A549 (cell line): ENCODE measurements around the gene IFTAP. TPM values are rescaled to one million over a fixed set of nuclear protein-coding genes. Genes with fewer than 3 reads are reported as not detected.

Experiments used
- ATAC-seq, 2 experiments: fragments of 200-7000 bp in 1 of 2; fragments of >200 bp in 1 of 2; cut with Nextera tagmentation in 1 of 2; cut with Tn5 transposase in 1 of 2; 3 replicates each; pipeline versions ENCODE4 v1.8.0 to v1.9.1; 2018 to 2020; ENCODE audit warnings: mild to moderate bottlenecking in 1 of 2, moderate library complexity in 1 of 2
- CTCF ChIA-PET: fragments of 300-600 bp; sonication (Branson Sonifier 250); formaldehyde crosslinking; extraction: SDS; loops from one replicate; lab custom pipeline; 2021; ENCODE audit warnings: antibody characterized with exemption, inconsistent platforms; lab: Yijun Ruan, JAX
- POLR2A ChIA-PET: fragments of 350-600 bp; formaldehyde crosslinking; extraction: SDS; loops from one replicate; lab custom pipeline; 2021; ENCODE audit warnings: antibody characterized with exemption, inconsistent platforms; lab: Yijun Ruan, JAX
- DNase-seq, 2 experiments: peaks; one replicate each; pipeline versions ENCODE4 v3.0.0 to v3.0.0-alpha.2; 2011 to 2016; ENCODE audit warnings: low read depth in 1 of 2, low spot score in 1 of 2
- FAIRE-seq: peaks from 2 replicates; lab custom pipeline; 2011; peaks lifted over from hg19 to GRCh38; lab: Jason Lieb, UNC
- H3K27ac ChIP-seq, 2 experiments: fragments of >200 bp; sonication (Bioruptor Twin); formaldehyde crosslinking; 3 replicates each; pipeline ENCODE4 v1.5.1; 2016 to 2017
- H3K4me1 ChIP-seq: fragments of >200 bp; sonication (Bioruptor Twin); formaldehyde crosslinking; 3 replicates; pipeline ENCODE4 v1.6.1; 2016
- H3K4me2 ChIP-seq: fragments of >200 bp; sonication (Bioruptor Twin); formaldehyde crosslinking; 3 replicates; pipeline ENCODE4 v1.6.1; 2016
- H3K4me3 ChIP-seq: fragments of >200 bp; sonication (Bioruptor Twin); formaldehyde crosslinking; 3 replicates; pipeline ENCODE4 v1.5.1; 2016
- H3K9me3 ChIP-seq: fragments of >200 bp; sonication (Bioruptor Twin); formaldehyde crosslinking; 3 replicates; pipeline ENCODE4 v1.6.1; 2016
- BHLHE40 ChIP-seq: IDR thresholded peaks from 2 replicates; pipeline ENCODE4 v1.6.1; 2012; ENCODE audit warnings: low read depth, low read length, inconsistent platforms
- CBX8 ChIP-seq: fragments of 200-600 bp; sonication (generic); IDR thresholded peaks from 2 replicates; pipeline ENCODE4 v1.6.1; 2016
- CHD2 ChIP-seq: fragments of 150-350 bp; IDR thresholded peaks from 2 replicates; pipeline ENCODE4 v1.6.1; 2014; ENCODE audit warnings: low read length; ENCODE audit not compliant: partially characterized antibody
- EHF ChIP-seq: fragments of 250-450 bp; sonication (Bioruptor Pico); IDR thresholded peaks from 2 replicates; pipeline ENCODE4 v1.5.0; 2020; ENCODE audit warnings: mild to moderate bottlenecking
- FOXS1 ChIP-seq: fragments of 250-450 bp; sonication (Bioruptor Pico); IDR thresholded peaks from 2 replicates; pipeline ENCODE4 v1.5.0; 2020; ENCODE audit warnings: mild to moderate bottlenecking, moderate library complexity
- HDAC2 ChIP-seq: fragments of 200-600 bp; sonication (generic); IDR thresholded peaks from 2 replicates; pipeline ENCODE4 v1.6.1; 2016
- HOXB13 ChIP-seq: fragments of 250-450 bp; sonication (Bioruptor Pico); IDR thresholded peaks from 2 replicates; pipeline ENCODE4 v1.5.0; 2020; ENCODE audit warnings: low read depth, mild to moderate bottlenecking, moderate library complexity
- HOXB5 ChIP-seq: fragments of 250-450 bp; sonication (Bioruptor Pico); IDR thresholded peaks from 2 replicates; pipeline ENCODE4 v1.5.0; 2020; ENCODE audit warnings: mild to moderate bottlenecking, moderate library complexity
- KDM5A ChIP-seq: fragments of 200-600 bp; sonication (generic); IDR thresholded peaks from 2 replicates; pipeline ENCODE4 v1.6.1; 2016; ENCODE audit warnings: antibody characterized with exemption, mild to moderate bottlenecking
- MAZ ChIP-seq: fragments of 150-350 bp; IDR thresholded peaks from 2 replicates; pipeline ENCODE4 v1.6.1; 2014; ENCODE audit warnings: antibody characterized with exemption, low read depth, low read length, borderline replicate concordance
- NFE2L2 ChIP-seq: fragments of 150-350 bp; conservative IDR thresholded peaks from 2 replicates; pipeline ENCODE4 v1.6.1; 2014; ENCODE audit warnings: low read length
- POLR2AphosphoS2 ChIP-seq: conservative IDR thresholded peaks from 2 replicates; pipeline ENCODE4 v1.6.1; 2012; ENCODE audit warnings: low read length, improper control_type of control experiment, inconsistent platforms
- RAD21 ChIP-seq, 2 experiments: fragments of >200 bp in 1 of 2; sonication (Bioruptor Twin) in 1 of 2; formaldehyde crosslinking in 1 of 2; IDR thresholded peaks in 1 of 2; conservative IDR thresholded peaks in 1 of 2; 2 replicates in 1 of 2; 3 replicates in 1 of 2; pipeline ENCODE4 v1.6.1; 2012 to 2018; ENCODE audit warnings: inconsistent platforms in 1 of 2
- RCOR1 ChIP-seq: fragments of 150-350 bp; IDR thresholded peaks from 2 replicates; pipeline ENCODE4 v1.6.1; 2014; ENCODE audit warnings: antibody characterized with exemption, low read length, low read depth
- RNF2 ChIP-seq: fragments of 200-600 bp; sonication (generic); IDR thresholded peaks from 2 replicates; pipeline ENCODE4 v1.6.1; 2016; ENCODE audit warnings: low read depth, mild to moderate bottlenecking, antibody characterized with exemption, moderate library complexity, borderline replicate concordance
- SMC3 ChIP-seq: fragments of >200 bp; sonication (Bioruptor Twin); formaldehyde crosslinking; IDR thresholded peaks from 3 replicates; pipeline ENCODE4 v1.6.1; 2018; ENCODE audit warnings: inconsistent platforms
- ZFP36 ChIP-seq: fragments of 450-650 bp; IDR thresholded peaks from 2 replicates; pipeline ENCODE4 v1.6.1; 2014; ENCODE audit warnings: borderline replicate concordance; ENCODE audit not compliant: partially characterized antibody
- WGBS: methylation state at CpG from one replicate; pipeline ENCODE4 v1.1.6; 2017; ENCODE audit errors: missing lambda C conversion rate; 5-methylcytosine and 5-hydroxymethylcytosine counted together
- polyA plus RNA-seq, 4 experiments: library from polyadenylated mRNA; depleted of rRNA in 3 of 4; stranded (reverse); fragments of >200 nt; fragmentation: RNase III in 1 of 4; extraction: RNeasy Plus Mini Kit Qiagen cat#74134 plus additional on column Dnase treatment in 1 of 4; gene quantifications; 2 replicates in 3 of 4; 3 replicates in 1 of 4; pipeline ENCODE4 v1.2.3, GENCODE V29; 2011 to 2017
- TF ChIP-seq, protein P1 (sequence below): fragments of >200 bp; sonication (Bioruptor Twin); formaldehyde crosslinking; IDR thresholded peaks from 3 replicates; pipeline ENCODE4 v1.5.1; 2016
- TF ChIP-seq, protein P2 (sequence below): IDR thresholded peaks from 2 replicates; pipeline ENCODE4 v1.6.1; 2012; ENCODE audit warnings: low read depth, borderline replicate concordance
- TF ChIP-seq, protein P3 (sequence below): IDR thresholded peaks from 2 replicates; pipeline ENCODE4 v1.6.1; 2012
- TF ChIP-seq, protein P4 (sequence below): fragments of 150-350 bp; IDR thresholded peaks from 2 replicates; pipeline ENCODE4 v1.6.1; 2014; ENCODE audit warnings: low read depth, mild to moderate bottlenecking, low read length
- TF ChIP-seq, protein P5 (sequence below): fragments of 450-650 bp; IDR thresholded peaks from 2 replicates; pipeline ENCODE4 v1.6.1; 2014; ENCODE audit warnings: antibody characterized with exemption
- TF ChIP-seq, protein P6 (sequence below): fragments of 250-450 bp; sonication (Bioruptor Pico); IDR thresholded peaks from 2 replicates; pipeline ENCODE4 v1.5.0; 2021; ENCODE audit warnings: mild to moderate bottlenecking, moderate library complexity, borderline replicate concordance

IFTAP gene
- polyA plus RNA-seq, 2 of the 4 experiments (the other 2 are of a cell fraction) = 34.7 to 52.4 TPM

DNA sequence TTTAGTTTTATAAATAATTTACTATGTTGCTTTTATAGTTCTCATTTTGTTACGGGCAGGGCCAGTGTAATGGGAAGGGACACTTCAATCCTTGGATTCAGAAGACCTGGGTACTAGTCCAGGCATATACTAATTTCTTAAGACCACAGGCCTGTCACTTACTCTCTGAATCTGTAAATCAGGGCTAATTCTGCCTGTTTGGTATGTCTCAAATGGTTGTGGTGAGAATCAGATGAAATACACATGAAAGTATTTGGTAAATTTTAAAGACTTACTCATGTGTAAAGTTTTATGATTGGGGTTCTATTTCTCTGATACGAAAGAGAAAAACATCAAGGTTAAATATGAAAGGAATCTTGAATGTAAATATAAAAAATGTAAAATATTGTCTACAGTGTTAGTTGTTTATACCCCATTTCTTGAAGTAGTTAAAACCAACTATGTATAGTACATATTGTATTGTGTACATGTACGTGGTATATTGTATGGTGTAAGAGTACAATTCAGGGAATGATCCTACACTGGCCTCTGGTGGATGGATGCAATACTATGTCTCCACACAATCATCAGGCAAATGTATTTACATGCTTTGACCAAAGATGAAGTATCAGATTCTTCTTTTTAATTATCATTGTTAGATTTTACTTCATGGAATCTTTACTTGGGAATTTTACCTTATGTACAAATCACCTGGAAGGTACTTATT lies 28.3 kb downstream of the IFTAP start:
- Histone ChIP-seq H3K4me2 (no peak overlapping the region), H3K4me3 (no peak overlapping the region)
- ChIA-PET CTCF (interaction anchor here (1.3 to 2.2 kb wide), 2 partner anchors 58 to 59 kb away, joined by 6 to 10 read pairs; no protein-coding TSS in a partner anchor), POLR2A (no interaction called here)
- peak; percentile 4 to 40 for DNase-seq
- TF ChIP-seq SMC3 (0 out of 3 replicates have a peak, but pooled peaks have one; percentile 24), HOXB13 (CRISPR knock-in tag) (no peak), ZFP36 (no peak), KDM5A (no peak), RAD21 (conservative IDR thresholded peaks at IDR 0.05 in 1 of 2, IDR thresholded peaks at IDR 0.05 in 1 of 2) (peak; percentile 42 to 59; a peak in 4 of 5 replicates)
- TF ChIP-seq, protein P1, sequence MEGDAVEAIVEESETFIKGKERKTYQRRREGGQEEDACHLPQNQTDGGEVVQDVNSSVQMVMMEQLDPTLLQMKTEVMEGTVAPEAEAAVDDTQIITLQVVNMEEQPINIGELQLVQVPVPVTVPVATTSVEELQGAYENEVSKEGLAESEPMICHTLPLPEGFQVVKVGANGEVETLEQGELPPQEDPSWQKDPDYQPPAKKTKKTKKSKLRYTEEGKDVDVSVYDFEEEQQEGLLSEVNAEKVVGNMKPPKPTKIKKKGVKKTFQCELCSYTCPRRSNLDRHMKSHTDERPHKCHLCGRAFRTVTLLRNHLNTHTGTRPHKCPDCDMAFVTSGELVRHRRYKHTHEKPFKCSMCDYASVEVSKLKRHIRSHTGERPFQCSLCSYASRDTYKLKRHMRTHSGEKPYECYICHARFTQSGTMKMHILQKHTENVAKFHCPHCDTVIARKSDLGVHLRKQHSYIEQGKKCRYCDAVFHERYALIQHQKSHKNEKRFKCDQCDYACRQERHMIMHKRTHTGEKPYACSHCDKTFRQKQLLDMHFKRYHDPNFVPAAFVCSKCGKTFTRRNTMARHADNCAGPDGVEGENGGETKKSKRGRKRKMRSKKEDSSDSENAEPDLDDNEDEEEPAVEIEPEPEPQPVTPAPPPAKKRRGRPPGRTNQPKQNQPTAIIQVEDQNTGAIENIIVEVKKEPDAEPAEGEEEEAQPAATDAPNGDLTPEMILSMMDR = peak; percentile 44
- TF ChIP-seq, all 56 proteins: peak for 3
- ATAC-seq (peak; percentile 84 to 87; a peak in 5 of 6 replicates), FAIRE-seq (no peak)
- Histone ChIP-seq H3K9me3 (no peaks in the 10 kb centered on the region), H3K27ac (no peak overlapping the region), H3K4me1 (no peaks in the 10 kb centered on the region)
- 69% methylated on average over 3 of the region's 3 CpGs for WGBS

DNA sequence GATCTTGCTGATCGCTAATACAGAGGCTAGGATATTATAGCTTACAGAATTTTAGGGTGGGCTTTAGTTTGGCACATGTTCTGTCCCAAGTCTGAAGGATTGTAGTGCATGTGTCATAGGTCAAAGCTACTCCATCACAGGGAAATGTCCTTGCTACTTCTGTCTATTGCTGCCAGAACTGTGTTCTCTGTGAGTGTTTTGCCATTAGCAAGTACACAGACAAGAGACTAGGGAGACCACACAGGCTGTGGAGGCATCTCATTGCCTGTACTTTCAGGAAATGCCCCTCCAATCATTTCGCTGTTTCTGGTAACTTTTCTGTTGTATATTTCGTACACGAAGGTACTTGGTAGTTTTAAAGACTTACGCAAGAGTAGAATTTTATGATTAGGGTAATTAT lies 29.2 kb downstream of the IFTAP start:
- CTCF ChIA-PET = interaction anchor here (2.2 kb wide), 1 partner anchor 59 kb away, joined by 10 read pairs; no protein-coding TSS in a partner anchor
- no peak for FAIRE-seq
- TF ChIP-seq NFE2L2 (no peak), CHD2 (no peak), POLR2AphosphoS2 (no peak), RNF2 (no peak), HOXB13 (CRISPR knock-in tag) (no peak), HOXB5 (CRISPR knock-in tag) (no peak), CBX8 (no peak), KDM5A (no peak), BHLHE40 (no peak), MAZ (no peak), HDAC2 (no peak), FOXS1 (CRISPR knock-in tag) (no peak), ZFP36 (no peak), RCOR1 (no peak), EHF (no peak)
- TF ChIP-seq, protein P2, sequence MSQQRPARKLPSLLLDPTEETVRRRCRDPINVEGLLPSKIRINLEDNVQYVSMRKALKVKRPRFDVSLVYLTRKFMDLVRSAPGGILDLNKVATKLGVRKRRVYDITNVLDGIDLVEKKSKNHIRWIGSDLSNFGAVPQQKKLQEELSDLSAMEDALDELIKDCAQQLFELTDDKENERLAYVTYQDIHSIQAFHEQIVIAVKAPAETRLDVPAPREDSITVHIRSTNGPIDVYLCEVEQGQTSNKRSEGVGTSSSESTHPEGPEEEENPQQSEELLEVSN = no peak
- TF ChIP-seq, protein P3, sequence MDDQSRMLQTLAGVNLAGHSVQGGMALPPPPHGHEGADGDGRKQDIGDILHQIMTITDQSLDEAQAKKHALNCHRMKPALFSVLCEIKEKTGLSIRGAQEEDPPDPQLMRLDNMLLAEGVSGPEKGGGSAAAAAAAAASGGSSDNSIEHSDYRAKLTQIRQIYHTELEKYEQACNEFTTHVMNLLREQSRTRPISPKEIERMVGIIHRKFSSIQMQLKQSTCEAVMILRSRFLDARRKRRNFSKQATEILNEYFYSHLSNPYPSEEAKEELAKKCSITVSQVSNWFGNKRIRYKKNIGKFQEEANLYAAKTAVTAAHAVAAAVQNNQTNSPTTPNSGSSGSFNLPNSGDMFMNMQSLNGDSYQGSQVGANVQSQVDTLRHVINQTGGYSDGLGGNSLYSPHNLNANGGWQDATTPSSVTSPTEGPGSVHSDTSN = no peak
- TF ChIP-seq, protein P4, sequence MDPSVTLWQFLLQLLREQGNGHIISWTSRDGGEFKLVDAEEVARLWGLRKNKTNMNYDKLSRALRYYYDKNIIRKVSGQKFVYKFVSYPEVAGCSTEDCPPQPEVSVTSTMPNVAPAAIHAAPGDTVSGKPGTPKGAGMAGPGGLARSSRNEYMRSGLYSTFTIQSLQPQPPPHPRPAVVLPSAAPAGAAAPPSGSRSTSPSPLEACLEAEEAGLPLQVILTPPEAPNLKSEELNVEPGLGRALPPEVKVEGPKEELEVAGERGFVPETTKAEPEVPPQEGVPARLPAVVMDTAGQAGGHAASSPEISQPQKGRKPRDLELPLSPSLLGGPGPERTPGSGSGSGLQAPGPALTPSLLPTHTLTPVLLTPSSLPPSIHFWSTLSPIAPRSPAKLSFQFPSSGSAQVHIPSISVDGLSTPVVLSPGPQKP = no peak
- TF ChIP-seq, protein P5, sequence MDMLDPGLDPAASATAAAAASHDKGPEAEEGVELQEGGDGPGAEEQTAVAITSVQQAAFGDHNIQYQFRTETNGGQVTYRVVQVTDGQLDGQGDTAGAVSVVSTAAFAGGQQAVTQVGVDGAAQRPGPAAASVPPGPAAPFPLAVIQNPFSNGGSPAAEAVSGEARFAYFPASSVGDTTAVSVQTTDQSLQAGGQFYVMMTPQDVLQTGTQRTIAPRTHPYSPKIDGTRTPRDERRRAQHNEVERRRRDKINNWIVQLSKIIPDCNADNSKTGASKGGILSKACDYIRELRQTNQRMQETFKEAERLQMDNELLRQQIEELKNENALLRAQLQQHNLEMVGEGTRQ = no peak
- TF ChIP-seq, protein P6, sequence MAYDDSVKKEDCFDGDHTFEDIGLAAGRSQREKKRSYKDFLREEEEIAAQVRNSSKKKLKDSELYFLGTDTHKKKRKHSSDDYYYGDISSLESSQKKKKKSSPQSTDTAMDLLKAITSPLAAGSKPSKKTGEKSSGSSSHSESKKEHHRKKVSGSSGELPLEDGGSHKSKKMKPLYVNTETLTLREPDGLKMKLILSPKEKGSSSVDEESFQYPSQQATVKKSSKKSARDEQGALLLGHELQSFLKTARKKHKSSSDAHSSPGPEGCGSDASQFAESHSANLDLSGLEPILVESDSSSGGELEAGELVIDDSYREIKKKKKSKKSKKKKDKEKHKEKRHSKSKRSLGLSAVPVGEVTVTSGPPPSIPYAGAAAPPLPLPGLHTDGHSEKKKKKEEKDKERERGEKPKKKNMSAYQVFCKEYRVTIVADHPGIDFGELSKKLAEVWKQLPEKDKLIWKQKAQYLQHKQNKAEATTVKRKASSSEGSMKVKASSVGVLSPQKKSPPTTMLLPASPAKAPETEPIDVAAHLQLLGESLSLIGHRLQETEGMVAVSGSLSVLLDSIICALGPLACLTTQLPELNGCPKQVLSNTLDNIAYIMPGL (CRISPR knock-in tag) = no peak
- TF ChIP-seq, all 56 proteins: peak for 0
- Histone ChIP-seq H3K27ac (no peak overlapping the region), H3K4me3 (no peak overlapping the region), H3K9me3 (no peaks in the 10 kb centered on the region), H3K4me1 (no peaks in the 10 kb centered on the region), H3K4me2 (no peak overlapping the region)
- 76% methylated on average over 5 of the region's 5 CpGs for WGBS
- no peak for ATAC-seq
- POLR2A ChIA-PET = no interaction called here
- DNase-seq = no peak
